Mesendoderm (in vitro differentiated cells): Measurements from ENCODE around the gene C3orf22.

Experiments used
- DNase-seq: peaks from one replicate; pipeline ENCODE4 v3.0.0; 2013
- H2AK5ac ChIP-seq: 2 replicates; pipeline ENCODE4 v1.6.1; 2013; ENCODE audit warnings: low read length, inconsistent platforms
- H2BK120ac ChIP-seq: 2 replicates; pipeline ENCODE4 v1.6.1; 2013; ENCODE audit warnings: low read depth, mild to moderate bottlenecking, low read length, moderate library complexity, mixed read lengths
- H2BK15ac ChIP-seq: replicated peaks from 2 replicates; pipeline ENCODE4 v1.6.1; 2013; ENCODE audit warnings: low read depth, mild to moderate bottlenecking, moderate library complexity
- H2BK5ac ChIP-seq: 2 replicates; pipeline ENCODE4 v1.6.1; 2013; ENCODE audit warnings: low read length, inconsistent platforms
- H3K18ac ChIP-seq: 2 replicates; pipeline ENCODE4 v1.6.1; 2013; ENCODE audit warnings: mild to moderate bottlenecking, low read length, mixed read lengths
- H3K23ac ChIP-seq: one replicate; pipeline ENCODE4 v1.6.1; 2013; ENCODE audit warnings: low read length
- H3K27ac ChIP-seq: 2 replicates; pipeline ENCODE4 v1.5.1; 2013; ENCODE audit warnings: low read depth, mild to moderate bottlenecking, inconsistent platforms, low read length, moderate library complexity
- H3K27me3 ChIP-seq: 2 replicates; pipeline ENCODE4 v1.6.1; 2013; ENCODE audit warnings: low read length, control low read depth, mild to moderate bottlenecking, inconsistent platforms; ENCODE audit not compliant: insufficient read depth, poor library complexity
- H3K36me3 ChIP-seq: 2 replicates; pipeline ENCODE4 v1.6.1; 2013; ENCODE audit warnings: low read length, inconsistent platforms; ENCODE audit not compliant: control insufficient read depth, insufficient read depth
- H3K4ac ChIP-seq: one replicate; pipeline ENCODE4 v1.6.1; 2013; ENCODE audit warnings: low read depth, mild to moderate bottlenecking, low read length, moderate library complexity
- H3K4me1 ChIP-seq: 2 replicates; pipeline ENCODE4 v1.6.1; 2013; ENCODE audit warnings: low read depth, low read length, inconsistent platforms; ENCODE audit not compliant: control insufficient read depth
- H3K4me2 ChIP-seq: 2 replicates; pipeline ENCODE4 v1.6.1; 2013; ENCODE audit warnings: low read length
- H3K4me3 ChIP-seq: 2 replicates; pipeline ENCODE4 v1.5.1; 2013; ENCODE audit warnings: mild to moderate bottlenecking, low read length
- H3K56ac ChIP-seq: one replicate; pipeline ENCODE4 v1.6.1; 2013; ENCODE audit warnings: low read length
- H3K79me1 ChIP-seq: 2 replicates; pipeline ENCODE4 v1.6.1; 2013; ENCODE audit warnings: low read length, inconsistent platforms
- H3K79me2 ChIP-seq: 2 replicates; pipeline ENCODE4 v1.6.1; 2013; ENCODE audit warnings: mild to moderate bottlenecking, low read length; ENCODE audit not compliant: control insufficient read depth, insufficient read depth
- H3K9ac ChIP-seq: 2 replicates; pipeline ENCODE4 v1.6.1; 2013; ENCODE audit warnings: low read length, inconsistent platforms
- H4K5ac ChIP-seq: one replicate; pipeline ENCODE4 v1.6.1; 2013; ENCODE audit warnings: low read length
- H4K8ac ChIP-seq: one replicate; pipeline ENCODE4 v1.6.1; 2013; ENCODE audit warnings: low read depth, mild to moderate bottlenecking, control low read depth, low read length, moderate library complexity
- WGBS: extraction: QIAGEN DNeasy Blood & Tissue Kit; methylation state at CpG from one replicate; pipeline ENCODE4 v1.1.7; 2013; ENCODE audit warnings: low lambda C conversion rate, missing lambda C conversion rate; ENCODE audit not compliant: insufficient coverage; ENCODE audit errors: extremely low coverage; 5-methylcytosine and 5-hydroxymethylcytosine counted together

C3orf22 gene

GRCh38 chr3:126512916-126513650 lies 45.6 kb downstream of the C3orf22 start:
- H3K4me2 ChIP-seq: no peak overlapping the region
- H3K27ac ChIP-seq: no peak overlapping the region
- no peaks in the 10 kb centered on the region for H3K27me3 ChIP-seq
- H3K9ac ChIP-seq: no peak overlapping the region
- no peaks in the 10 kb centered on the region for H3K4me1 ChIP-seq
- H2BK120ac ChIP-seq: no peak overlapping the region
- H2AK5ac ChIP-seq: no peak overlapping the region
- no peak overlapping the region for H3K4ac ChIP-seq
- no peak overlapping the region for H3K23ac ChIP-seq
- no peak for DNase-seq
- no peak overlapping the region for H4K5ac ChIP-seq
- no peaks in the 10 kb centered on the region for H3K79me1 ChIP-seq
- no peak overlapping the region for H2BK5ac ChIP-seq
- H3K4me3 ChIP-seq: no peak overlapping the region
- no CpG with 5 or more reads among the region's 12 CpGs for WGBS
- H3K56ac ChIP-seq: no peak overlapping the region
- no peaks in the 10 kb centered on the region for H3K79me2 ChIP-seq
- H2BK15ac ChIP-seq: no peak overlapping the region
- H3K36me3 ChIP-seq: no peaks in the 10 kb centered on the region
- no peak overlapping the region for H4K8ac ChIP-seq
- H3K18ac ChIP-seq: no peak overlapping the region

- no peaks in the 10 kb centered on the region for H3K79me2 ChIP-seq
- no peaks in the 10 kb centered on the region for H3K27me3 ChIP-seq
- no peak overlapping the region for H3K4me2 ChIP-seq
- H3K27ac ChIP-seq: no peak overlapping the region
- no peak overlapping the region for H3K18ac ChIP-seq
- no CpG with 5 or more reads among the region's 7 CpGs for WGBS
- no peak overlapping the region for H2BK15ac ChIP-seq
- H3K36me3 ChIP-seq: no peaks in the 10 kb centered on the region
- no peak for DNase-seq
- no peak overlapping the region for H2BK120ac ChIP-seq
- H3K56ac ChIP-seq: no peak overlapping the region
- H3K79me1 ChIP-seq: no peaks in the 10 kb centered on the region
- H3K4me1 ChIP-seq: no peaks in the 10 kb centered on the region
- no peak overlapping the region for H3K23ac ChIP-seq
- H4K5ac ChIP-seq: no peak overlapping the region
- H2AK5ac ChIP-seq: no peak overlapping the region
- H3K9ac ChIP-seq: no peak overlapping the region
- H4K8ac ChIP-seq: no peak overlapping the region
- no peak overlapping the region for H3K4me3 ChIP-seq
- H3K4ac ChIP-seq: no peak overlapping the region
- no peak overlapping the region for H2BK5ac ChIP-seq
Measured at GRCh38 chr3:126512026-126512425, 46.7 kb downstream of the C3orf22 start.

- H2BK120ac ChIP-seq: no peak overlapping the region
- no peaks in the 10 kb centered on the region for H3K36me3 ChIP-seq
- no peak overlapping the region for H4K5ac ChIP-seq
- H3K23ac ChIP-seq: no peak overlapping the region
- H3K4me1 ChIP-seq: no peaks in the 10 kb centered on the region
- no peak for DNase-seq
- no peak overlapping the region for H3K18ac ChIP-seq
- no peaks in the 10 kb centered on the region for H3K79me1 ChIP-seq
- H2AK5ac ChIP-seq: no peak overlapping the region
- H4K8ac ChIP-seq: no peak overlapping the region
- H2BK15ac ChIP-seq: no peak overlapping the region
- H2BK5ac ChIP-seq: no peak overlapping the region
- no peak overlapping the region for H3K27ac ChIP-seq
- no peak overlapping the region for H3K4ac ChIP-seq
- no peak overlapping the region for H3K4me2 ChIP-seq
- no peak overlapping the region for H3K56ac ChIP-seq
- no peak overlapping the region for H3K9ac ChIP-seq
- no CpG with 5 or more reads among the region's 7 CpGs for WGBS
- no peaks in the 10 kb centered on the region for H3K79me2 ChIP-seq
- no peaks in the 10 kb centered on the region for H3K27me3 ChIP-seq
- H3K4me3 ChIP-seq: no peak overlapping the region
Measured at GRCh38 chr3:126511291-126511690, 47.4 kb downstream of the C3orf22 start.

DNA sequence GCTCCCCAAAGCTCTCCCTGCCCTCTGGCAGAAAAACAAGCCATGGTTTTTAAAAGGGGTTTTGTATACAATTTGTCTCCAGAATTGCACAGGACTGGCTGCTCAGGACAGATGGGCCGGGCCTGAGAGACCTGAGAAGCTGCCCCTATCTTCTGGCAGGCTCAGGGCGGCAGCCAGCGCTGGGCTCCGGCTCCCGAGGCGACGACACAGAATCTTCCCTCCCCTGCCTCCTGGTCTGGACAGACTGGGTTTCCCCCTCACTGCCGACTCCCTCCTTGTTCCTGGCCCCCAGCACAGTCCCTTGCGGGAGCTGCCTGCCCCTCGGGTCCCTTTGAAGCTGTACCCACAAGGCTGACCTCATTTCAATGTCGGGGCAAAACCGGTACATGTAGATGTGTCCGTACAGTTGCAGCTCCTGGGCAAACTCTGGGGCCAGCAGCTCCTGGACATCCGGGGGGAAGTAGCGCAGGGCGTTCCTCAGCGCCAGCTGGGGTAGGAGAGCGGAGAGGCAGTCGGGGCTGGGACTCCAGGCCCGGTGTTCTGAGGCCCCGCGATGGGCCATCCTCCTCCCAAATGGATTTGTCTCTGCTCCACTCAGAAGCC lies 48.3 kb downstream of the C3orf22 start:
- Histone ChIP-seq H4K8ac (no peak overlapping the region), H3K27ac (no peak overlapping the region), H2BK5ac (no peak overlapping the region), H3K79me2 (no peaks in the 10 kb centered on the region), H3K36me3 (no peaks in the 10 kb centered on the region), H3K79me1 (no peaks in the 10 kb centered on the region), H3K4me1 (no peaks in the 10 kb centered on the region), H2AK5ac (no peak overlapping the region), H2BK120ac (no peak overlapping the region), H3K4me2 (no peak overlapping the region), H3K4me3 (no peak overlapping the region), H4K5ac (no peak overlapping the region), H3K4ac (no peak overlapping the region), H3K18ac (no peak overlapping the region), H3K56ac (no peak overlapping the region), H3K27me3 (no peaks in the 10 kb centered on the region), H3K9ac (no peak overlapping the region), H2BK15ac (no peak overlapping the region), H3K23ac (no peak overlapping the region)
- no CpG with 5 or more reads among the region's 22 CpGs for WGBS
- DNase-seq: no peak

DNA sequence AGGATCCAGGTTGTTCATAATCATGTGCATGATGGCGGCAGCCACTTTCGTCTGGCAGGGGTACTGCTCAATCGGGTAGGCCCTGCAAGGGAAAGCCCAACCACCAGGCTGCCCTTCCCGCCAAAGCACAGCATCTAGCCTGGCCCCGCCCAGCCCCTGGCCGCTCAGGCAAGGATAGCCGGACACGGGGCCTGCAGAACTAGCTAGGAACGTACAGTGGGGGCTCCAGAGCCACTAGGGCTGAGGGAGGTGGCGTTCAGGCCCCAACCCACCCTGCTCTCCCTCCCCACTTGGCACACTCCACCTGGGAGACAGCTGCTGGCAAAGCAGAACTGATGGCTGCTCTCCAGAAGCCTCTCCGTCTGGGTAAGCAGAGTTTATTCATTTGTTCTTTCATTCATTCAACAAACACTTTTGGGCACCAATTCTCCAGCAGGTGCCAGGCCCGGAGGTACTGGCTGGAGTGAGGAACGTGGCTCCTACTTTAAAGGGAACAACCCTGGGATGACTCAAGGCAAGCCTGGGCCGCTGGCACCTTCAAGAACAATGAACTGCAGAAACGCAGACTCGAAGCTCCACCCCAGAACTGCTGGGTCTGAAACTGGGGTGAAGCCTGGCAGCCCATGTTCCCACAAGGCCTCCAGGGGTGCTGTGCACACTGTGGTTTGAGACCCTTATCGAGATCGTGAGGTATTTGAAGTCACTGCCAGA lies 49.0 kb downstream of the C3orf22 start:
- WGBS: no CpG with 5 or more reads among the region's 18 CpGs
- H3K4me2 ChIP-seq: no peak overlapping the region
- H2BK5ac ChIP-seq: no peak overlapping the region
- H3K4me3 ChIP-seq: no peak overlapping the region
- no peak overlapping the region for H2AK5ac ChIP-seq
- no peak overlapping the region for H3K27ac ChIP-seq
- no peak for DNase-seq
- H4K5ac ChIP-seq: no peak overlapping the region
- no peak overlapping the region for H2BK15ac ChIP-seq
- H3K36me3 ChIP-seq: no peaks in the 10 kb centered on the region
- H3K79me1 ChIP-seq: no peaks in the 10 kb centered on the region
- no peaks in the 10 kb centered on the region for H3K4me1 ChIP-seq
- H3K18ac ChIP-seq: no peak overlapping the region
- no peak overlapping the region for H3K9ac ChIP-seq
- no peak overlapping the region for H3K23ac ChIP-seq
- no peak overlapping the region for H2BK120ac ChIP-seq
- no peak overlapping the region for H3K4ac ChIP-seq
- H3K56ac ChIP-seq: no peak overlapping the region
- no peaks in the 10 kb centered on the region for H3K79me2 ChIP-seq
- no peak overlapping the region for H4K8ac ChIP-seq
- no peaks in the 10 kb centered on the region for H3K27me3 ChIP-seq
